ENCODE data around the gene KRTAP5-7.
"Not testable (repeated sequence)": the region's sequence is repeated elsewhere in the genome, so short reads cannot be mapped to it uniquely, and the experiment has no call there.

KRTAP5-7 gene

GRCh38 chr11:71496421-71496820, 30.6 kb upstream of the KRTAP5-7 start:
- DNase-seq = no peak

- peak; percentile 23 for DNase-seq
Measured at GRCh38 chr11:71498091-71498490, 29.0 kb upstream of the KRTAP5-7 start.

GRCh38 chr11:71499125-71499524, 27.9 kb upstream of the KRTAP5-7 start:
- peak; percentile 17 for DNase-seq

GRCh38 chr11:71499546-71499945, 27.5 kb upstream of the KRTAP5-7 start:
- no peak for DNase-seq

- DNase-seq = peak; percentile 40
Measured at GRCh38 chr11:71500601-71501021, 26.5 kb upstream of the KRTAP5-7 start.

GRCh38 chr11:71501071-71501985, 25.7 kb upstream of the KRTAP5-7 start:
- DNase-seq = peak; percentile 22

- no peak for DNase-seq
Measured at GRCh38 chr11:71502026-71502425, 25.0 kb upstream of the KRTAP5-7 start.

- DNase-seq = peak; percentile 29
Measured at GRCh38 chr11:71502871-71503435, 24.1 kb upstream of the KRTAP5-7 start.

GRCh38 chr11:71504531-71504930, 22.5 kb upstream of the KRTAP5-7 start:
- peak; percentile 8 for DNase-seq

- DNase-seq = no peak
Measured at GRCh38 chr11:71505001-71505400, 22.1 kb upstream of the KRTAP5-7 start.

GRCh38 chr11:71505781-71506180, 21.3 kb upstream of the KRTAP5-7 start:
- peak; percentile 20 for DNase-seq

- no peak for DNase-seq
Measured at GRCh38 chr11:71507102-71507501, 20.0 kb upstream of the KRTAP5-7 start.

GRCh38 chr11:71518506-71519471, 8.3 kb upstream of the KRTAP5-7 start:
- DNase-seq = peak; percentile 33

GRCh38 chr11:71519546-71519945, 7.5 kb upstream of the KRTAP5-7 start:
- DNase-seq = peak; percentile 32

GRCh38 chr11:71525188-71525937, 1.7 kb upstream of the KRTAP5-7 start:
- no peak for DNase-seq

- no peak for DNase-seq
Measured at GRCh38 chr11:71525938-71526495, 1.1 kb upstream of the KRTAP5-7 start.

- no peak for DNase-seq
Measured at GRCh38 chr11:71527576-71528210, 626 bp downstream of the KRTAP5-7 start.

GRCh38 chr11:71530602-71531001, 3.5 kb downstream of the KRTAP5-7 start:
- DNase-seq = no peak

GRCh38 chr11:71532036-71532610, 5.1 kb downstream of the KRTAP5-7 start:
- no peak for DNase-seq

GRCh38 chr11:71534711-71535608, 7.9 kb downstream of the KRTAP5-7 start:
- DNase-seq = not testable (repeated sequence)

Measured in activated CD8-positive, alpha-beta memory T cell treated with anti-CD3 and anti-CD28 coated beads, Interleukin-2, amount 50 U/mL, for 48 hours (primary cell).